AML-193 (cell line): Measurements from ENCODE around the gene KDR.

Source experiments
- DNase-seq, 2 experiments: peaks; one replicate each; lab custom pipeline; 2025; lab: John Stamatoyannopoulos, UW

The KDR gene

DNA sequence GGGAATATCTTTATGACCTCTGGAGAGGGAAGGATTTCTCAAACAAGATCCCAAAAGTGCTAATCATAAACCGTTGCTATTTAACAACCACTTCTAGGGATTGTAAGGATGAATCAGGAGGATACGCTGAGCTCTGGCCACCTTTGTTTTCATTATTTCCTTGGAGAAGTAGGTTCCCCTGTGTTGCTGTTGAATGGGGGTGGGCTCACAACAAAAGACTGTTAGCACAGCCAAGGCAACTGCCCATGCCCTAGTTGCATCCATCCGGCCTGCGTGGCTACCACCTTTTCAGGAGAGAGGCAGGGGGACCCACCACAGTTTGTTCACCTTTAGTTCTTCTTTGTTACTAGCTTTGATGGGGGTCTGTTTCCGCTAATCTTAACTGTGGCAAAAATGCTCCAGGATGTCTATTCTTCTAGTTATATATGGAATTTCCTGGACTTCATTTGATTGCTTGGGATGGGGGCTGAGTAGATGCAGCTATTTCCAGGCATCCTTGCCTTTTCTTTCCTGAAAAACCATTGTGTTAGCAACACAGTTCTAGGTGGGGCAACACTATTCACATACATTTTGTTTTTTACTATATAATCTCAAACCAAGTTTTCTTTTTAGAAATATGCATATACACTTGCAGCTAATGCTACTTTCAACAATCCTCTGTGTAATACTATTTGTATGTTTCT is 95.4 kb downstream of the KDR start:
- DNase-seq = no peak

DNA sequence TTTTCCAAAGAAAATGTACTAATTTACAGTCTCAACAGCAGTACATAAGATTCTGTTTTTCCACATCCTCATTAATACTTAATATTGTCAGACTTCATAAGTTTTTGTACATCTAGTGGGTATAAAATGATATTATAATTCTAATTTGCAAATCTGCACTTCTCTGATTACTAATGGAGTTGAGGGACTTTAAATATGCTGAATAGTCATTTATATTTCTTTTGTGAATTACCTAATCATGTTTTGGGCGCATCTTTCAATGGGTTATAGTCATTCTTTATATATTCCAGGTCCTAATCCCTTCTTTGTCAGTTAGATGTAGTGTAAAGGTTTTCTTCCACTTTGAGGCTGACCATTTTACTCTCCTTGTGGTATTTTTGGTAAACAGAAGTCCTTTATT is 96.1 kb downstream of the KDR start:
- DNase-seq = no peak
